CD4-positive, alpha-beta T cell treated with Interleukin-10 for 1 hour (primary cell): ENCODE results near the gene ZNF692.
A peak's percentile ranks its signal among the peaks of the same experiment; 100 is the strongest.
"Not testable (repeated sequence)": the region's sequence is repeated elsewhere in the genome, so short reads cannot be mapped to it uniquely, and the experiment has no call there.

Experiments used
- DNase-seq: peaks from one replicate; pipeline ENCODE4 v3.0.0-alpha.2; 2020

Gene ZNF692

DNA sequence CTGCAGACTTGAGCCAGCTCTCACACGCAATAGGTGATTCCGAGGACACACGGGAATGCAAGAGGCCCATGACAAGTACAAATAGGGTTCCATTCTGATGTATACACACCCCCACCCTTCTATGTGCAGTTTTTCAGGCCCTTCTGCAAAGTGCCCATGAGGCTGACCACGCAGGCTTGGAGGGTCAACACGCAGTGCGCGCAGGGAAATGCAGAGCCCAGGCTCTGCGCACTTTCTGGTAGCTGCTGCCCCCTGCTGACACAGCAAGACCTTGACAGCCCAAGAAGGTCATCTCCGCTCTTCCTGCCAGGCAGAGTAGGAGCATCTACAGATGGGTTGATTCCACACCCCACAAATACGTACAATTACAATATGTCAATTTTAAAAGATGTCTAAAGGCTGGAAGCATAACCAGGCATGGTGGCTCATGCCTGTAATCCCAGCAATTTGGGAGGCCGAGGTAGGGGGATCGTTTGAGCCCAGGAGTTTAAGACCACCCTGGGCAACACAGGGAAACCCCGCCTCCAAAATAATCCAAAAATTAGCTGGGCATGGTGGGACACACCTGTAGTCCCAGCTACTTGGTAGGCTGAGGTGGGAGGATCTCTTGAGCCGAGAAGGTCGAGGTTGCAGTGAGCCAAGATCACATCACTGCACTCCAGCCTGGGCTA, 51.7 kb downstream of the ZNF692 start:
- DNase-seq, result peak; percentile 56

DNA sequence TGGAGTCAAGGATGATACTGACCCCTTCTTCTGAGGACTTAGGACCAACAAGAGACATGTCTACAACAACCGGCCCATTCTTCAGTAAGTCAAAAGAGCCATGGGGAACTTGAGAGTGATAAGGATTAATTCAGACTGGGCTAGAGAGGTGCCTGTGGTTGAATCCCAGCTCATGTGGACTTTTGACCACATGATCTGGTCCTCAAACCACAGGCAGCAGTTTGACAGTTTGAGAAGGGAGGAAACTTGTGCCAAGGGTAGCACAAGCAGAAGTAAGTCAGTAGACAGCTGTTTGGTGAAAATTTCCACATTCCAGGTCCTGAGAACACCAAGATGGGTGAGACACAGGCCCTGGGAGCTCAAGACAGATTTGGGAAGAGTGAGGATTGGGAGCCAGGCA, 53.0 kb downstream of the ZNF692 start:
- no peak for DNase-seq

DNA sequence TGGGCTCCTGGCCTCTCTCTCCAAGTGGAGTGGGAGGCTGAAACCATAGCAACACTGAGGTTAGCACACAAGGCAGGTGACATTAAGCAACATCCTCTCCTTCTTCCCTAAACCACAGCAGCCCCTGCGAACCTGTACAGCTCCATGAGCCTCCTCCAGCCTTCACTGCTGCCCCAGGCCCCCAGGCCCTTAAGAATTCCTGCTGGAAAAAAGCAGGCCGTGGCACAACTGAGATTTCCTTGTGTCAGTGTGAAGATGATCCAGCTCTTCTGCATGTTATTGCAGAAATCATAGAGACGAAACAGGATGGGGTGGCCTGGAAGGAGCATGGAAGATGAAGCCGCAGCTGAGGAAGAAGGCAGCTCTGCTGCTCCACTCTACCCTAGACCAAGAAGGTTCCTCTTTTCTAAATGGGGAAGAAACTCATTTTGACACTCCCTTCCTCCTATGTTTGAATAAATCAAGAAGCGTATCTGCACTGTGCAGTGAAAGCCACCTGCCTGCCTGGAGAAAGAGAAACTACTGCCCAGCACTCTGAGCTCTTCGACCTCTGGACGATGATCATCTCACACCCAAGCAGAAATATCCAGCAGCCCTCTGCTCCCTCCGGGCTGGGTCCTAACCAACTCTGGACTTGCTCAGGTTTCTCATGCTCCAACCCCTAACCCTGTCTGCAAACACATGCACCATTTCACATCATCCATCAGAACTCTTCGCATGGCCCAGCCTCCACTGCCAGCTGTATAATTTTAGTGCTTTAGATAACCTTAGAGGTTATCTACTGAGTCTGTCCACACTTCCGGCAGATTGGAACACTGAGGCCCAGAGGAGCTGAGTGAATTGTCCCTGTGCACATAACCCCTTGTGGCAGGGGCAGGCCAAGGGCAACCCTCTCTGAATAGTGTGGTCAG, 53.9 kb downstream of the ZNF692 start:
- no peak for DNase-seq

DNA sequence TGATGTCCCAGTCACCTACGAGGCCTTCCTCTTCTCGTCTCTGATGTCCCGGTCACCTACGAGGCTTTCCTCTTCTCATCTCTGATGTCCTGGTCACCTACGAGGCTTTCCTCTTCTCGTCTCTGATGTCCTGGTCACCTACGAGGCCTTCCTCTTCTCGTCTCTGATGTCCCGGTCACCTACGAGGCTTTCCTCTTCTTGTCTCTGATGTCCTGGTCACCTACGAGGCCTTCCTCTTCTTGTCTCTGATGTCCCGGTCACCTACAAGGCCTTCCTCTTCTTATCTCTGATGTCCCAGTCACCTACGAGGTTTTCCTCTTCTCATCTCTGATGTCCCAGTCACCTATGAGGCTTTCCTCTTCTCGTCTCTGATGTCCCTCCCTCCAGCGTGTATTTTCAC, 55.4 kb downstream of the ZNF692 start:
- not testable (repeated sequence) for DNase-seq

- DNase-seq, result no peak
Observed at GRCh38 chr1:248802454-248802853, 56.4 kb downstream of the ZNF692 start.

DNA sequence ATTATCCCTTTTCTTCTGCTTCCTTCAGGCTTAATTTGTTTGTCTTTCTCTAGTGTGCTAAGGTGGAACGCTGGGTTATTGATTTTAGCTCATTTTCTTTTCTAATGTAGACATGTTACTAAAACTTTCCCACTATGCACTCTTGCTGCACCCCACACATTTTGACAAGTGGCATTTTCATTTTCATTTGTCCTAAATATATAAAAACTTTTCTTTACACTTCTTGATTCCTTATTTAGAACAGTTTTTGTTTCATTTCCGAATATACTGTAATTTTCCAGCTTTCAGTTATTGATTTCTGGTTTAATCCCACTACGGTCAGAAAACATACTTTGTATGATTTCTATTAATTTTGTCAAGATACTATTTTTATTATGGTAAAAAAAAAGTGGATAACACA, 58.4 kb downstream of the ZNF692 start:
- DNase-seq, result no peak
